Stimulated activated naive B cell treated with anti-CD40 and anti-IgM and Interleukin-4, amounts not matched to agents 10 μg/mL and 1 μg/mL and 100 μg/mL, for 72 hours (primary cell): ENCODE data around the gene TAGAP.
"Not testable (repeated sequence)": the region's sequence is repeated elsewhere in the genome, so short reads cannot be mapped to it uniquely, and the experiment has no call there.

Source experiments
- ATAC-seq, 2 donors: fragments of 150-1000 bp; cut with Tn5 transposase; replicated peaks; 2 replicates each; pipeline ENCODE4 v1.10.0; 2021; ENCODE audit warnings: moderate library complexity in 1 of 2
- DNase-seq: peaks from one replicate; pipeline ENCODE4 v3.0.0; 2021
- H3K27ac Mint-ChIP-seq: one replicate; pipeline ENCODE4 v1.8.0; 2022; ENCODE audit warnings: mild to moderate bottlenecking, mixed read lengths
- H3K27me3 Mint-ChIP-seq, 2 donors: one replicate each; pipeline ENCODE4 v1.8.0; 2022; ENCODE audit warnings: mixed read lengths in 2 of 2
- H3K36me3 Mint-ChIP-seq, 2 donors: one replicate each; pipeline ENCODE4 v1.8.0; 2022; ENCODE audit warnings: mixed read lengths in 2 of 2, mild to moderate bottlenecking in 1 of 2
- H3K4me1 Mint-ChIP-seq, 2 donors: one replicate each; pipeline ENCODE4 v1.8.0; 2022; ENCODE audit warnings: mixed read lengths in 2 of 2, mild to moderate bottlenecking in 1 of 2
- H3K4me3 Mint-ChIP-seq, 2 donors: one replicate each; pipeline ENCODE4 v1.8.0; 2022; ENCODE audit warnings: mild to moderate bottlenecking in 2 of 2, mixed read lengths in 2 of 2, moderate library complexity in 1 of 2
- H3K9me3 Mint-ChIP-seq, 2 donors: one replicate each; pipeline ENCODE4 v1.8.0; 2022; ENCODE audit warnings: mixed read lengths in 2 of 2, mild to moderate bottlenecking in 1 of 2

The TAGAP gene

DNA sequence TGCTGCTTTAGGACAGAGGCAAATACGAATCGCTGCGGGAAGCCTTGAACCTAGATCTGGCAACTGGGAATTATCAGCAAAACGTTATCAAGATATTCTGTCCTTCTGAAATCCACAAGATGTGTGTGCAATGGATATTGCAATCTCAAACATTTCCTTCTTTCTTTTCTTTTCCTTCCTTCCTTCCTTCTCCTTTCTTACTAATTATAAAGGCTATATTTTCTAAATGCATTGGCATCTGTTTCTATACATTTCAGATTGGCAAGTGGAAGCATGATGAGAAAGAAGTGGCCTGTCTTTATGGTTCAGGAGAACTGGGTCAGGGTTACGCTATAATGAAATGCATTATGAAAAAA lies 2.0 kb downstream of the TAGAP start:
- peak overlapping the region; percentile 96 for H3K27ac Mint-ChIP-seq
- peak overlapping the region; percentile 92 to 93 for H3K4me3 Mint-ChIP-seq
- peaks cover 39 to 75% of the 10 kb centered on the region in 2 donors for H3K4me1 Mint-ChIP-seq
- DNase-seq, result no peak
- ATAC-seq, result no peak
- peaks cover 39 to 45% of the 10 kb centered on the region in 2 donors for H3K36me3 Mint-ChIP-seq
- H3K27me3 Mint-ChIP-seq, result no peaks in the 10 kb centered on the region
- H3K9me3 Mint-ChIP-seq, result no peaks in the 10 kb centered on the region

DNA sequence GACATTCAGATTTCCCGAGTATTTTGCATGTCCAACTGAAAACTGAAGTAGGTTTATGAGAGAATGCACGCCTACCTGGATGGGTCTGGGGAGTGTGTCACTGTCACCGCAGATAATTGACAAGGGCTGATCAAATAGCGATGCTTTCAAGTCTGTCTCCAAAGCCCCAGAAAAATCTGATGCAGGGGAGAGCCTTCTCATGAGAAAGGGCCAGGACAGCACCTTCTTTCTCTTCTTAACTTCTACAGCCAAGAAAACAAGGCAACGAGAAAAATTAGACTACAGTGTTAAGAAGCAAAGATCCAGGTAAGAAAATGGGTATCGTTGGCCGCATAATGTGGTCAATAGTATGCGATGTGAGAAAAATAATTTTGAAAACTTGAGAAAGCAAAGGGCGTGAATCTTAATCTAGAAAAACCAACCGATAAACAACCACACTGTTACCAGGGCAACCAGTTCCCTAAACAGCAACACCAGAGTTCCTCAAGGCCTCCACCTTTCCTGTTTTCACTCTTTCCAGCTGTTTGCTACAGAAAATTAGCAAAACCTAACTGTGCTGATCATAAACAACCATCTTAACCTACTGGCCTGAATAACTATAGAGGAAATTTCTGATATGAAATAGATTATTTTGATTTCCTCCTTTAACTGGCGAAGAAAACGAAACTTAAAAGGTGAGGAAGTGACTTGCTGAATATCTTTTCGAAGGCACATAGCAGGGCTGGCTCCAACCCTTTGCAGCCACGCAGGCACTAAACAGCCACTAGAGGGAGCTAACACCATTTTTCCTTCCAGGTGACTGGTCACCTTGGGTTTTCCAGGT lies 2.6 kb downstream of the TAGAP start:
- Mint-ChIP-seq H3K4me1 (peaks cover 34 to 75% of the 10 kb centered on the region in 2 donors), H3K36me3 (peaks cover 43 to 51% of the 10 kb centered on the region in 2 donors), H3K27me3 (no peaks in the 10 kb centered on the region), H3K4me3 (peak overlapping the region; percentile 92 to 93), H3K27ac (peak overlapping the region; percentile 96), H3K9me3 (no peaks in the 10 kb centered on the region)
- ATAC-seq, result peak; percentile 44 to 48
- DNase-seq, result peak; percentile 69

DNA sequence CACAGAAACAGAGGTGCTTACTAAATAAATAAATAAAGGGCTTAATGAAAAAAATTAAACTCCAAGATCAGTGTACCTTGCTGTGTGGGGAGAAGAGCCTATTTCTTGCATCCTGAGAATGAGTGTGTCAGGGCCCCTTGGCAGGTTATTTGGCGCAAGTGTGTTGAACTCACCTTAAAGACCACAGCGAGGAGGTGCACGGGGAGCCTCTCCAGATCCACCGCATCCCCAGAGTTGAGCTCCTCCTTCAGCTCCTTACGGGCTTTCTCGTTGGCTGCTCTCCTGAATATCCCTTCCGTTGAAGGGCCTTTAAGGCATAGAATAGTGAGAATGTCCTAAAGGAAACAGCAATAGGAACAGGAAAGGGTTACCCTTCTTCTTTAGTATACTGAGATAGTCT lies 3.6 kb downstream of the TAGAP start:
- Mint-ChIP-seq H3K4me1 (peaks cover 37 to 79% of the 10 kb centered on the region in 2 donors), H3K27ac (peak overlapping the region; percentile 96), H3K4me3 (peak overlapping the region; percentile 46 to 92), H3K36me3 (peaks cover 49 to 58% of the 10 kb centered on the region in 2 donors), H3K27me3 (no peaks in the 10 kb centered on the region), H3K9me3 (no peaks in the 10 kb centered on the region)
- no peak for ATAC-seq
- DNase-seq, result no peak

DNA sequence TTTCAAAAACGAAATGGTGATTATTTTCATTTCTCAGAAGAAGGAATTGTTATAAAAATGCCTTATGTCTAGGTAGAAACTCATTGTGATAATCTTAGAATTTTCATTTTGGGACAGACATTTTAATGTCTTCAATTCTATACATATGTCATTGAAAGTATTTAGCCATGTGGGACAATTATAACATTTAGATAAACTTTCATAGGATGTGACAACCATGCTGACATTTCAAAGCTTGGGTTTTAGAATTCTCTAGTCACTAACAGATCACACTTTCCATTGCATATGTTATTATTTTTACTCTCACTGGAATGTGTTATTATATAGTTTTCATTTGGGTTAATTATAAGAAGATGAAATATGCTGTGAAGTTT lies 4.9 kb downstream of the TAGAP start:
- no peak overlapping the region for H3K27ac Mint-ChIP-seq
- peak overlapping the region; percentile 67 to 92 for H3K4me3 Mint-ChIP-seq
- no peaks in the 10 kb centered on the region for H3K27me3 Mint-ChIP-seq
- ATAC-seq (no peak), DNase-seq (no peak)
- peaks cover 60 to 71% of the 10 kb centered on the region in 2 donors for H3K36me3 Mint-ChIP-seq
- H3K4me1 Mint-ChIP-seq, result peaks cover 35 to 81% of the 10 kb centered on the region in 2 donors
- no peaks in the 10 kb centered on the region for H3K9me3 Mint-ChIP-seq

DNA sequence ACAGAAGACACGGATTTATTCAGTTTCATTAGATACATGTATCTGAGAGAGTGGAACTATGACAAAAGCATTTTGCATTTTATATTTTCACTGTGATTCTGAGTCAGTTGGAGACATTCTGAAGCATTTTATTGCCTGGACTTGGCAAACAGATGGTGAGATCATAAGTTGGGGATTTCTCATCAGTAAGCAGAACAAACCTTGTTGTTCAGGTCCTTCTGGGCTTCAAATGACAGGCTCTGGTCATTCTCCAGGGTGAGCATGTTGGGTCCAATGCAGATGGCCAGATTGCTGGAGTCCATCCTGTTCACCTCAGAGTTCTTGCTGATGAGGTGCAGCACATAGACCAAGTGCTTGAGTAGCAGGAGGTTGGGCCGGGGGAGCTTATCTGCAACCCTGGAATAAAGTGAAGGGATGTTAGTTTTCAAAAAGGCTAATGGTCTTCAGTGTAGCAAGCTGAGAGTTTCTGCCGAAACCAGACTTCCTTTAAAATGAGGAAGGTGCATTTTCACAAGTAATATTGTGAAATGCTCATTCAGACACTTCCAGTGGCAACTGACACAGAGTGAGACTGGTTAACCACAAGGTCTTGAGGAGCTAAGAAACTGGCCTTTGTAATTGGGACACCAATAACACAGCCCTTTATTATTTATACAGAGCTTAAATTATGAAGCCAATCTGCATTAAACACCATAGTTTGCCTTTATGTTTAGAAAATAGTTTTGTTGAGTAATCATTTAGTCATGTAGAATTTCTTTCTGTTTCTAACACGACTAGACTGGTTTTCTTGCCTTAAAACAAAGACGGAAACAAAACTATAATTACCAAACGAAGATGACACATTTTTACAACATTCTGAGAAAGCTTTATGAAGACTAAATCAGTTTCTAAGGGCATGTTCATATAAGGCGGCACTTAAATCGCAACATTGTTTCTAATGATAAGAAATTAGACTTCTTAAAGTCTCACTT lies 5.6 kb downstream of the TAGAP start:
- Mint-ChIP-seq H3K27ac (peak overlapping the region; percentile 98), H3K36me3 (peaks cover 61 to 72% of the 10 kb centered on the region in 2 donors), H3K4me1 (peaks cover 35 to 82% of the 10 kb centered on the region in 2 donors), H3K27me3 (no peaks in the 10 kb centered on the region), H3K4me3 (peak overlapping the region; percentile 72 to 74), H3K9me3 (no peaks in the 10 kb centered on the region)
- ATAC-seq, result peak; percentile 82 to 86
- peak; percentile 56 for DNase-seq

DNA sequence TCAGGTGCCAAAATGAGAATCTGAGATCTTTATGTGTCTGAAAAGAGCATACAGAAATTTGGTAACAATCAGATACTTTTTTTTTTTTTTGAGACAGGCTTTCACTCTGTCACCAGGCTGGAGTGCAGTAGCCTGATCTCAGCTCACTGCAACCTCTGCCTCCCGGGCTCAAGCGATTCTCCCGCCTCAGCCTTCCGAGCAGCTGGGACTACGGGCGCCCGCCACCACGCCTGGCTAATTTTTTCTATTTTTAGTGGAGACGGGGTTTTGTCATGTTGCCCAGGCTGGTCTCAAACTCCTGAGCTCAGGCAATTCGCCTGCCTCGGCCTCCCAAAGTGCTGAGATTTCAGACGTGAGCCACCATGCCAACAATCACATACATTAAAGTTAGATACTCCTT lies 6.5 kb downstream of the TAGAP start:
- H3K4me1 Mint-ChIP-seq, result peaks cover 35 to 90% of the 10 kb centered on the region in 2 donors
- H3K36me3 Mint-ChIP-seq, result peaks cover 61 to 67% of the 10 kb centered on the region in 2 donors
- ATAC-seq, H3K9me3 Mint-ChIP-seq, H3K27me3 Mint-ChIP-seq, DNase-seq: not testable (repeated sequence)
- H3K27ac Mint-ChIP-seq, result peak overlapping the region; percentile 86
- H3K4me3 Mint-ChIP-seq, result peak overlapping the region; percentile 50 to 74

DNA sequence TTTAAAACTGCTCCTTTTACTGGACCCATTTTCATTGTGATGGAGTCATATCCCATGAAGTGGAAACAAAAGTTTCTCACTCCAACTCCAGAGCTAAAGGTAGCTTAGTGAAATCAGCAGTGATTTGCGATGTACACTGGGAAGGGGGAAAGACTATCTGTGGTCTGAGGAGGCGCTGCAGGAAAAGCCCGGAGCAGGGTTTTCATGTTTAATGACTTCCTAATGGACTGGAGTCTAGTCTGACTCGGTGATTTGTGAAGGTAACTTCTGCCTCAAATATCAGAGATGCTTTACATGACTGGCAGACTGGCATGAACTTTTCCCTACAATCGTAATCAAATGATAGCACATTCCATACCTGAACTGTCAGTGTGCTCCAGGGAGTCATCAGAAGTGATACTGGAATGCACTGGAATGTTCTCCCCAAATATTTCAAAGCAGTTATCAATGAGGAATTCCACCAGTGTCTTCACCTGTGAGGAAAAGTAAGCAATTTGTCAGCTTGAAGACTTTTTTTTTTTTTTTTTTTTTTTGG lies 7.0 kb downstream of the TAGAP start:
- Mint-ChIP-seq H3K9me3 (no peaks in the 10 kb centered on the region), H3K4me1 (peaks cover 35 to 90% of the 10 kb centered on the region in 2 donors), H3K27me3 (no peaks in the 10 kb centered on the region), H3K36me3 (peaks cover 56 to 62% of the 10 kb centered on the region in 2 donors), H3K4me3 (peak overlapping the region; percentile 50 to 74), H3K27ac (peak overlapping the region; percentile 86)
- ATAC-seq (no peak), DNase-seq (no peak)

DNA sequence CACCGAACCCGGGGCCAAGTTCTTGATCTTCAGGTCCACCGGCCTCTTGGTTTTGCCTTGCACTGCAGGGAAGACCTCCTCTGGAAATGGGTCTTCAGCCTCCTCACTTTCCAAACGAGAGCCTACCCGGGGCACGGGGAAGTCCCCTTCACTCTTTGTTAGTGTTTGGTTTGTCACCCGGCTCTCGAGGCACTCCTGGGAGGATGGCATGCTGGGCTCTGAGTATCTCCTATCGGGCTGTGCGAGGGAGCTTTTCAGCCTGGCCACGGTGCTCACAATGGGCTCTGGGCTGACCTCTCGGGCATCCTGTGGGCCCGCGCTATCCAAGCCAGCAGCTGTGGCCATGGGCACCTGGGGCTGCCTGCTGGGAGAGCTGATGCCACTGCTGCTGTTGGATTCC lies 8.1 kb downstream of the TAGAP start:
- Mint-ChIP-seq H3K27me3 (no peaks in the 10 kb centered on the region), H3K4me1 (peaks cover 27 to 81% of the 10 kb centered on the region in 2 donors), H3K27ac (peak overlapping the region; percentile 91), H3K36me3 (peaks cover 46 to 51% of the 10 kb centered on the region in 2 donors), H3K4me3 (peak overlapping the region; percentile 41 to 56), H3K9me3 (no peaks in the 10 kb centered on the region)
- ATAC-seq, result no peak
- no peak for DNase-seq

DNA sequence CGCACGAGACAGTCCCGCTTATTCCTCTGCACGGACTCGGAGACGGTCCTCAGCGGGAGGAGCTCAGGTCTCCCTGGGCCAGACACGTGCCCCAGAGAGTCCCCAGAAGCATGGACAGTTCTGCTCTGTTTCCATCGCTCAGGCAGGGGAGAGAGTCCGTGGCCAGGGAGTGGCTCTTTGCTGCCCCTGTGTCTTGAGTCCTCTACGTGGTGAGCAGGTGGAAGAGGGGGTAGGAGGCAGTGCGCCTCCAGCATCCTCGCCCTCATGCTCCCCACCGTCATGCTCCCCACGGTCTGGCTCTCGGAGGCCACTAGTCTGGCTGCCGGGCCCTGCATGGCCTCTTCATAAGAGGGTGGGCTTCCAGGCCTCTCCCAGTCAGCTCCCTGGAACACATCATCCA lies 8.9 kb downstream of the TAGAP start:
- H3K4me1 Mint-ChIP-seq, result peaks cover 21 to 73% of the 10 kb centered on the region in 2 donors
- peaks cover 39 to 44% of the 10 kb centered on the region in 2 donors for H3K36me3 Mint-ChIP-seq
- H3K27ac Mint-ChIP-seq, result no peak overlapping the region
- DNase-seq (no peak), ATAC-seq (no peak)
- H3K27me3 Mint-ChIP-seq, result no peaks in the 10 kb centered on the region
- no peak overlapping the region for H3K4me3 Mint-ChIP-seq
- H3K9me3 Mint-ChIP-seq, result no peaks in the 10 kb centered on the region

DNA sequence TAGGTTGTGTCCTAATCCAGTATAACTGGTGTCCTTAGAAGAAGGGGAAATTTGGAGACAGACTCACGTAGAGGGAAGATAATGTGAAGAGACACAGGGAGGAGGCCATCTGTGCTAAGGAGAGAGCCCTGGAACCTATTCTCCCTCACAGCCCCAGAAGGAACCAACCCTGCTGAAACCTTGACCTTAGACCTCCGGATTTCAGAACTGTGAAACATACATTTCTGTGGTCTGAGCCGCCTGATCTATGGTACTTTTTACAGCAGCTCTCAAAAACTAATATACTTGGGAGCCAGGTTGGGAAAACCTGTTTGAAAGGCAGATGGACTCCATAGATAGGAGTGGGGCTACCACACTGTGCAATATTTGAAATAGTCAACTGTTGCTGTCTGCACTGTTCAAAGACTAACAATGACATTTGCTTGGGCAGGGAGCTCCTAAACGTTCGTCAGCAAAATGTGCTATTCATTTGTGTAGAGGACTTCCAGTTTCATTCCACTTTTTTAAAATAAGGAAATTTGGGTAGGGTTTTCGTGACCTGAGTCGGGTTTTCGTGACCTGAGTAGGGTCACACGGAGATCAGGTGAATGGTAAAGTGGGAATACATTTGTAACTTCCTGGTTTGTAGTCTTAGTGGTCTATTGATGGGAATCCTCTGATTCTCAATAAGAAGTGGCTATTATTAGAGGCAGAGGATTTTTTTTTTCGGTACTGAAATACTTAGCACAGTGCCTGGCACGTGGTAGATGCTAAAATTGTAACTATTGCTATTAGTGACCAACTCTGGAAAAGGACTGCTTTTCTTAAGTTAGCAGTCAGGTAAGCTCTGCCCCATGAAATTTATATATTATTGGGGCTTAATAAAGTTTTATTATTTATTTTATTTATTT lies 11.4 kb downstream of the TAGAP start:
- DNase-seq, result no peak
- peak overlapping the region; percentile 49 for H3K27ac Mint-ChIP-seq
- H3K4me1 Mint-ChIP-seq, result peaks cover 12 to 52% of the 10 kb centered on the region in 2 donors
- no peak overlapping the region for H3K4me3 Mint-ChIP-seq
- peaks cover 27 to 32% of the 10 kb centered on the region in 2 donors for H3K36me3 Mint-ChIP-seq
- peak; percentile 46 to 65 for ATAC-seq
- H3K9me3 Mint-ChIP-seq, result no peaks in the 10 kb centered on the region
- H3K27me3 Mint-ChIP-seq, result no peaks in the 10 kb centered on the region

DNA sequence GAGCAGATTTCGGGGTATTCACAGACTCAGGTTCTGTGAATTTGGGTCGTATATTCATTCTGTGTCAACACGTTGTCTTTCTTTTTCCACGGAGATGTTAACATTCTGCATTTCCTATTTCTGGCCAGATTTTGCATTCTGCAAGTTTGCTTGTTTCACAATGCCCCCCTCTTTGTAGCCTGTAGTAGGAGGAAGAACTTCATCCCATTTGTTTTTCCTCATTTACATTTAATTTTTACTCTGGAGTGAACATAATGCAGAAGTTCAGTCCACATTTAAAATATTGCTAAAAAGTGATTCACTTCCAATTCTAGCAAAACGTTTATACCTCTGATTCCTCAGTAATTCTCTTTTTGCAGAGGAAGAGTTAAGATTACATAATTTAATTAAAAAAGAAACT lies 12.9 kb downstream of the TAGAP start:
- Mint-ChIP-seq H3K27me3 (no peaks in the 10 kb centered on the region), H3K4me3 (no peak overlapping the region), H3K36me3 (peaks cover 20 to 21% of the 10 kb centered on the region in 2 donors), H3K9me3 (peaks cover 0 to 3% of the 10 kb centered on the region in 2 donors), H3K4me1 (peaks cover 12 to 43% of the 10 kb centered on the region in 2 donors), H3K27ac (no peak overlapping the region)
- ATAC-seq (no peak), DNase-seq (no peak)

DNA sequence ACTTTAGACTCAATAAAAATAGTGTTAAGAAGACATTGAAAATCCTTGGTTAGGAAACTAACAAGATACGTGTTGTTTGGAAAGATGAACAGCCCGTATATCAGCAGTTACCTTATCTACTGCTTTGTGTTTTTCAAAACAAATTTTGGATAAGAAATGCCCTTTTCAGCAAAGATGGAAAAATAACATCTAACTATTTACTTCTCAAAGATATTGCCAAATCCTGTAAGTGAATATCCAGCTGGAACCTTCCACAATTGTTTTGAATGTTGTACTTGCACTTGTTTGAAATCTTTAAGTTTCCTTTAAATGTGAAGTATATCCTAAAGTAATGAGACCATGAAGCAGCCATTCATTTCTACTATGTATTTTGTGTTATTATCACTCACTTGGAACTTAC lies 14.6 kb downstream of the TAGAP start:
- peaks cover 6 to 26% of the 10 kb centered on the region in 2 donors for H3K4me1 Mint-ChIP-seq
- H3K27me3 Mint-ChIP-seq, result no peaks in the 10 kb centered on the region
- no peak for ATAC-seq
- H3K36me3 Mint-ChIP-seq, result peaks cover 14 to 16% of the 10 kb centered on the region in 2 donors
- no peak for DNase-seq
- H3K27ac Mint-ChIP-seq, result no peak overlapping the region
- no peak overlapping the region for H3K4me3 Mint-ChIP-seq
- H3K9me3 Mint-ChIP-seq, result peaks cover 8 to 11% of the 10 kb centered on the region in 2 donors

DNA sequence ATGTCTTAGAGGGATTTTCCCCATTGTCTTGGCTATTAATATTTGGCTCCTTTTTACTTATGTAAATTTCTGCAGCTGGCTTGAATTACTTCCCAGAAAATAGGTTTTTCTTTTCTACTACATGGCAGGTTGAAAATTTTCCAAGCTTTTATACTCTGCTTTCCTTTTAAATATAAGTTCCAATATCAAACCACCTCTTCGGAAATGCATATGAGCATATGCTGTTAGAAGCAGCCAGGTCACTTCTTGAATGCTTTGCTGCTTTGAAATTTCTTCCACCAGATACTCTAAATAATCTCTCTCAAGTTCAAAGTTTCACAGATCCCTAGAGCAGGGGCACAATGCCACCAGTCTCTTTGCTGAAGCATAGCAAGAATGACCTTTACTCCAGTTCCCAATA lies 19.6 kb downstream of the TAGAP start:
- H3K4me3 Mint-ChIP-seq, H3K27ac Mint-ChIP-seq, ATAC-seq, H3K27me3 Mint-ChIP-seq, DNase-seq: not testable (repeated sequence)
- Mint-ChIP-seq H3K4me1 (peaks cover 9 to 18% of the 10 kb centered on the region in 2 donors), H3K9me3 (peaks cover 20% of the 10 kb centered on the region in 2 donors), H3K36me3 (peaks cover 26 to 36% of the 10 kb centered on the region in 2 donors)
